SK-N-SH (cell line): Measurements from ENCODE around the gene ALG9. TPM values are rescaled to one million over a fixed set of nuclear protein-coding genes. Genes with fewer than 3 reads are reported as not detected.

Experiments used
- CTCF ChIA-PET: fragments of 300-600, 350-600 bp; formaldehyde crosslinking; extraction: SDS; loops from one replicate; lab custom pipeline; 2021; lab: Yijun Ruan, JAX
- POLR2A ChIA-PET: fragments of 350-600 bp; sonication (Branson Sonifier 250); formaldehyde crosslinking; extraction: SDS; loops from one replicate; lab custom pipeline; 2020; ENCODE audit warnings: antibody characterized with exemption, inconsistent platforms; lab: Yijun Ruan, JAX
- DNase-seq: peaks from one replicate; pipeline ENCODE4 v3.0.0; 2012
- H2AFZ ChIP-seq: fragments of 200-600 bp; sonication (generic); 2 replicates; pipeline ENCODE4 v1.8.1; 2016; ENCODE audit warnings: antibody characterized with exemption, mild to moderate bottlenecking, low read depth
- H3F3A ChIP-seq: fragments of 200-600 bp; sonication (generic); replicated peaks from 2 replicates; pipeline ENCODE3; 2016; ENCODE audit warnings: antibody characterized with exemption, mild to moderate bottlenecking; ENCODE audit not compliant: insufficient read depth
- H3K27ac ChIP-seq, 2 experiments: fragments of 200-500 bp in 1 of 2; fragments of 200-600 bp in 1 of 2; sonication (Bioruptor generic) in 1 of 2; sonication (generic), shearing (Covaris generic) in 1 of 2; 2 replicates each; pipeline versions ENCODE4 v1.5.1 to v1.6.1; 2014 to 2016; ENCODE audit warnings: low read depth in 2 of 2, inconsistent platforms in 1 of 2, low read length in 1 of 2, mild to moderate bottlenecking in 1 of 2, mixed read lengths in 1 of 2
- H3K27me3 ChIP-seq: fragments of 200-600 bp; sonication (generic), shearing (Covaris generic); 2 replicates; pipeline ENCODE4 v1.6.1; 2016; ENCODE audit warnings: mixed run types; ENCODE audit not compliant: insufficient read depth
- H3K36me3 ChIP-seq, 2 experiments: fragments of 200-500 bp in 1 of 2; fragments of 200-600 bp in 1 of 2; sonication (Bioruptor generic) in 1 of 2; sonication (generic) in 1 of 2; replicated peaks in 1 of 2; 2 replicates each; pipeline versions ENCODE3 to v1.5.1; 2014 to 2016; ENCODE audit warnings: low read length in 1 of 2, mild to moderate bottlenecking in 1 of 2; ENCODE audit not compliant: insufficient read depth in 2 of 2, control insufficient read depth in 1 of 2
- H3K4me1 ChIP-seq, 2 experiments: fragments of 200-500 bp in 1 of 2; fragments of 200-600 bp in 1 of 2; sonication (Bioruptor generic) in 1 of 2; sonication (generic), shearing (Covaris generic) in 1 of 2; 2 replicates each; pipeline versions ENCODE4 v1.5.1 to v1.6.1; 2014 to 2016; ENCODE audit warnings: low read depth in 1 of 2, low read length in 1 of 2, mixed run types in 1 of 2; ENCODE audit not compliant: insufficient read depth in 2 of 2, control insufficient read depth in 1 of 2
- H3K4me2 ChIP-seq: fragments of 200-600 bp; sonication (generic), shearing (Covaris generic); 2 replicates; pipeline ENCODE4 v1.6.1; 2017; ENCODE audit warnings: mixed run types
- H3K4me3 ChIP-seq, 2 experiments: fragments of 200-500 bp in 1 of 2; fragments of 200-600 bp in 1 of 2; sonication (Bioruptor generic) in 1 of 2; sonication (generic), shearing (Covaris generic) in 1 of 2; 2 replicates each; pipeline versions ENCODE4 v1.5.1 to v1.8.1; 2014 to 2016; ENCODE audit warnings: low read depth in 2 of 2, inconsistent platforms in 1 of 2, low read length in 1 of 2, mild to moderate bottlenecking in 1 of 2, mixed read lengths in 1 of 2, moderate library complexity in 1 of 2
- H3K79me2 ChIP-seq: fragments of 200-600 bp; sonication (generic); 2 replicates; pipeline ENCODE4 v1.8.1; 2017; ENCODE audit warnings: mild to moderate bottlenecking; ENCODE audit not compliant: insufficient read depth
- H3K9ac ChIP-seq: fragments of 200-600 bp; sonication (generic); 2 replicates; pipeline ENCODE4 v1.6.1; 2017; ENCODE audit warnings: mixed run types
- H3K9me2 ChIP-seq: fragments of 200-600 bp; sonication (generic); 2 replicates; pipeline ENCODE4 v1.6.1; 2017; ENCODE audit warnings: mixed run types
- H3K9me3 ChIP-seq: fragments of 200-600 bp; sonication (generic); 2 replicates; pipeline ENCODE4 v1.6.1; 2017; ENCODE audit warnings: mixed run types, mild to moderate bottlenecking, moderate library complexity
- H4K20me1 ChIP-seq: fragments of 200-600 bp; sonication (generic); 2 replicates; pipeline ENCODE4 v1.6.1; 2017; ENCODE audit warnings: mild to moderate bottlenecking, mixed run types; ENCODE audit not compliant: insufficient read depth
- CHD2 ChIP-seq: fragments of 150-350 bp; IDR thresholded peaks from 2 replicates; pipeline ENCODE4 v1.6.1; 2018; ENCODE audit warnings: low read length; ENCODE audit not compliant: partially characterized antibody
- CTCF ChIP-seq: fragments of 200-600 bp; sonication (generic); IDR thresholded peaks from 2 replicates; pipeline ENCODE4 v1.6.1; 2017; ENCODE audit warnings: antibody characterized with exemption, mild to moderate bottlenecking, moderate library complexity
- ELF1 ChIP-seq: IDR thresholded peaks from 2 replicates; pipeline ENCODE4 v1.4.0; 2012
- EP300 ChIP-seq, 2 experiments: IDR thresholded peaks; 2 replicates each; pipeline versions ENCODE4 v1.4.0 to v1.6.1; 2012; ENCODE audit warnings: borderline replicate concordance in 1 of 2, low read depth in 1 of 2, low read length in 1 of 2
- FOSL2 ChIP-seq: IDR thresholded peaks from 2 replicates; pipeline ENCODE4 v1.4.0; 2012; ENCODE audit warnings: low read depth, mild to moderate bottlenecking, moderate library complexity, borderline replicate concordance
- FOXM1 ChIP-seq: IDR thresholded peaks from 2 replicates; pipeline ENCODE4 v1.4.0; 2012; ENCODE audit warnings: low read depth, mild to moderate bottlenecking
- GATA2 ChIP-seq: sonication (generic); formaldehyde crosslinking; IDR thresholded peaks from 2 replicates; pipeline ENCODE4 v1.5.0; 2020; ENCODE audit warnings: mild to moderate bottlenecking, missing genetic modification reagents
- IRF3 ChIP-seq: fragments of 150-350 bp; IDR thresholded peaks from 2 replicates; pipeline ENCODE4 v1.6.1; 2016; ENCODE audit warnings: mild to moderate bottlenecking, low read depth, low read length
- MXI1 ChIP-seq: IDR thresholded peaks from 2 replicates; pipeline ENCODE4 v1.6.1; 2012; ENCODE audit warnings: mild to moderate bottlenecking, low read depth, low read length, improper control_type of control experiment
- NFIC ChIP-seq: IDR thresholded peaks from 2 replicates; pipeline ENCODE4 v1.4.0; 2012; ENCODE audit warnings: borderline replicate concordance
- NRF1 ChIP-seq: IDR thresholded peaks from 2 replicates; pipeline ENCODE4 v1.6.1; 2012; ENCODE audit warnings: low read depth, mild to moderate bottlenecking, low read length
- RAD21 ChIP-seq: IDR thresholded peaks from 2 replicates; pipeline ENCODE4 v1.6.1; 2012; ENCODE audit warnings: mild to moderate bottlenecking, low read length
- RCOR1 ChIP-seq: fragments of 150-350 bp; IDR thresholded peaks from 2 replicates; pipeline ENCODE4 v1.6.1; 2017; ENCODE audit warnings: antibody characterized with exemption, low read length
- SIN3A ChIP-seq: IDR thresholded peaks from 2 replicates; pipeline ENCODE4 v1.6.1; 2012; ENCODE audit warnings: low read depth, mild to moderate bottlenecking, low read length, moderate library complexity, borderline replicate concordance
- TAF1 ChIP-seq: IDR thresholded peaks from 2 replicates; pipeline ENCODE4 v1.6.1; 2012; ENCODE audit warnings: low read depth, mild to moderate bottlenecking, low read length, moderate library complexity, borderline replicate concordance
- TCF12 ChIP-seq: IDR thresholded peaks from 2 replicates; pipeline ENCODE4 v1.4.0; 2012
- USF1 ChIP-seq: IDR thresholded peaks from 2 replicates; pipeline ENCODE4 v1.4.0; 2012; ENCODE audit warnings: low read depth, borderline replicate concordance
- YY1 ChIP-seq: IDR thresholded peaks from 2 replicates; pipeline ENCODE4 v1.4.0; 2012; ENCODE audit warnings: low read depth, mild to moderate bottlenecking
- ZBTB33 ChIP-seq: IDR thresholded peaks from 2 replicates; pipeline ENCODE4 v1.4.0; 2012; ENCODE audit warnings: low read depth, borderline replicate concordance
- WGBS: methylation state at CpG from one replicate; pipeline ENCODE4 v1.1.6; 2017; ENCODE audit warnings: low lambda C conversion rate; 5-methylcytosine and 5-hydroxymethylcytosine counted together
- polyA plus RNA-seq, 3 experiments: library from polyadenylated mRNA; depleted of rRNA; stranded (reverse); fragments of >200 nt; gene quantifications; 2 replicates each; pipeline ENCODE4 v1.2.3, GENCODE V29; 2012

ALG9 gene
- polyA plus RNA-seq, 1 of the 3 experiments (the other 2 are of a cell fraction): 17.9 TPM

- POLR2A ChIA-PET: no interaction called here
- Histone ChIP-seq H3K27me3 (no peaks in the 10 kb centered on the region), H3K27ac (no peak overlapping the region), H3K9me2 (no peaks in the 10 kb centered on the region), H3K4me2 (no peak overlapping the region), H3K79me2 (no peaks in the 10 kb centered on the region), H3F3A (peaks cover 22% of the 10 kb centered on the region), H3K9me3 (no peaks in the 10 kb centered on the region), H3K9ac (no peak overlapping the region), H2AFZ (no peak overlapping the region), H3K36me3 (no peaks in the 10 kb centered on the region), H3K4me1 (peaks cover 16 to 18% of the 10 kb centered on the region in 2 experiments), H4K20me1 (0 out of 2 replicates have a peak, but pooled peaks cover 4% of the 10 kb centered on the region), H3K4me3 (no peak overlapping the region)
- no peak for DNase-seq
- WGBS: 74% methylated on average over 1 of the region's 1 CpG
- CTCF ChIA-PET: interaction anchor here (1.3 kb wide), 1 partner anchor 38 kb away, joined by 3 read pairs; no protein-coding TSS in a partner anchor
- TF ChIP-seq SIN3A: no peak
- no peak for TF ChIP-seq GATA2 (CRISPR knock-in tag)
- TF ChIP-seq RAD21: no peak
- TF ChIP-seq USF1: no peak
- TF ChIP-seq ELF1: no peak
- no peak for TF ChIP-seq IRF3
- TF ChIP-seq MXI1: no peak
- no peak for TF ChIP-seq YY1
- no peak for TF ChIP-seq ZBTB33
- no peak for TF ChIP-seq TAF1
Measured at GRCh38 chr11:111815489-111815888, 55.9 kb downstream of the ALG9 start.

- 0 out of 2 replicates have a peak, but pooled peaks cover 2% of the 10 kb centered on the region for H4K20me1 ChIP-seq
- H3K9me3 ChIP-seq: no peaks in the 10 kb centered on the region
- H3K4me3 ChIP-seq: no peak overlapping the region
- H3K27me3 ChIP-seq: no peaks in the 10 kb centered on the region
- H3K4me2 ChIP-seq: no peak overlapping the region
- 95% methylated on average over 8 of the region's 8 CpGs for WGBS
- peaks cover 15% of the 10 kb centered on the region for H3F3A ChIP-seq
- H3K4me1 ChIP-seq: peaks cover 8 to 10% of the 10 kb centered on the region in 2 experiments
- H3K36me3 ChIP-seq: no peaks in the 10 kb centered on the region
- no peak overlapping the region for H3K27ac ChIP-seq
- H3K9me2 ChIP-seq: no peaks in the 10 kb centered on the region
- no peak overlapping the region for H3K9ac ChIP-seq
- no peaks in the 10 kb centered on the region for H3K79me2 ChIP-seq
- ChIA-PET POLR2A (no interaction called here), CTCF (no interaction called here)
- H2AFZ ChIP-seq: no peak overlapping the region
- DNase-seq: no peak
- TF ChIP-seq ZBTB33 (no peak), RCOR1 (no peak), EP300 (IDR thresholded peaks at IDR 0.05; ENCODE audit: borderline replicate concordance in 1 of 2, low read depth in 1 of 2, low read length in 1 of 2) (no peak), USF1 (no peak), CHD2 (no peak), NRF1 (no peak), ELF1 (no peak), NFIC (no peak), FOXM1 (no peak), TCF12 (no peak), CTCF (no peak), FOSL2 (no peak)
Measured at GRCh38 chr11:111814557-111815320, 56.6 kb downstream of the ALG9 start.
